ENCODE results near the gene PIP4K2C.
"Not testable (repeated sequence)": the region's sequence is repeated elsewhere in the genome, so short reads cannot be mapped to it uniquely, and the experiment has no call there.

The PIP4K2C gene

DNA sequence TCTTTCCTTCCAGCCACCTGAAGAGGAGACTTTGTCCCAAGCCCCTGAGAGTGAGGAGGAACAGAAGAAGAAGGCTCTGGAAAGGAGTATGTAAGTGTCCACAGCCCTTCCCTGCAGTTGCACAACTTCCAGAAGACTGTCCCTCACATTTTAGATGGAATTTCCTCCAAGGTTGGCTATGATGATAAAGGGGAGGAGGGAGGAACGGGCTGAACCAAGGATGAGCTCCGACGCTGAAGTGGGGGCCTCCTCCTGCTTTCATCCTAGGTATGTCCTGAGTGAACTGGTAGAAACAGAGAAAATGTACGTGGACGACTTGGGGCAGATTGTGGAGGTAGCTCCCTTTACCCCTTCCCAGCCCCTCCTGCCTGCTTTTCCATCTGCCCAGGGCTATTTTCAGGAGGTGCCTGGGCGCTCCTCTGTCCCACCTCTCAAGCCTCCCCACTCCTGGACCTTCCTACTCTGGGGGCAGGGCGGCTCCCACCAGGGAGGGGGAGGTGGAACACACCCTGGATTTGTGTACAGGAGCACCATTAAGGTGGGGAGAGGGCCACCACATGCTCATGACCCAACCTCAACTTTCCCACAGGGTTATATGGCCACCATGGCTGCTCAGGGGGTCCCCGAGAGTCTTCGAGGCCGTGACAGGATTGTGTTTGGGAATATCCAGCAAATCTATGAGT, 22.6 kb downstream of the PIP4K2C start:
- no peak for TF ChIP-seq POLR2A (IDR thresholded peaks at IDR 0.05; ENCODE audit: low read depth, low read length)
- no peak for TF ChIP-seq POLR2AphosphoS5 (IDR thresholded peaks at IDR 0.05; ENCODE audit: low read depth, low read length)
- TF ChIP-seq TAF1 (IDR thresholded peaks at IDR 0.05; ENCODE audit: borderline replicate concordance, low read depth, low read length) = no peak
- no peak for DNase-seq (ENCODE audit: insufficient read length)
- FAIRE-seq = peak; percentile 14

DNA sequence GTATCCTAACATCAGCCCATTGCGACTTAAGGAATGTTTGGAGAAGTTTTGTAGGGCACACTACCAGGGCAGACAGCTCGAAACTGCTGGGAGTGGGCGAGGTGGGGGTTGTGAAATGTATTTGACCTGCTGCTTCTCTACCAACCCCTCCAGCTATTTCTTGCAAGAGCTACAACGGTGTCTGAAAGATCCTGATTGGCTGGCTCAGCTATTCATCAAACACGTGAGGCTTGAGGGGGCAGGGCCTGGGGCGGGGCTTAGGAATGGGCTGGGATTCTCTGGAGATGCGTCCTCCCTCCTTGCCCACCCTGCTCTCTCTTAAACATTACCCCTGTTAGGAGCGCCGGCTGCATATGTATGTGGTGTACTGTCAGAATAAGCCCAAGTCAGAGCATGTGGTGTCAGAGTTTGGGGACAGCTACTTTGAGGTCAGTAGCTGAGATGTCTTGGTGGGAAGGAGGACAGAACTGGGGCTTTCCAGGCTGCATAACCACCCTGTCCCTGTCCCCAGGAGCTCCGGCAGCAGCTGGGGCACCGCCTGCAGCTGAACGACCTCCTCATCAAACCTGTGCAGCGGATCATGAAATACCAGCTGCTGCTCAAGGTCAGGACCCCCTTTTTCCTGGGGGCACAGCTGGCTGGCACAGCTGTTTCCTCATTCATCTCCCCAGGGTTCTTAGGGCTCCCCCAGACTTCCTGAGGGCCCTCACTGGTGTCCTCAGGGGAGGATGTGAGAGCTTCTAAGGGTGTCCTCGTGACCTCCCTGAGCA, 23.4 kb downstream of the PIP4K2C start:
- DNase-seq (ENCODE audit: insufficient read length) (peak; percentile 63), FAIRE-seq (peak; percentile 90)
- TF ChIP-seq POLR2A (IDR thresholded peaks at IDR 0.05; ENCODE audit: low read depth, low read length) (no peak), POLR2AphosphoS5 (IDR thresholded peaks at IDR 0.05; ENCODE audit: low read depth, low read length) (no peak), TAF1 (IDR thresholded peaks at IDR 0.05; ENCODE audit: borderline replicate concordance, low read depth, low read length) (no peak)

DNA sequence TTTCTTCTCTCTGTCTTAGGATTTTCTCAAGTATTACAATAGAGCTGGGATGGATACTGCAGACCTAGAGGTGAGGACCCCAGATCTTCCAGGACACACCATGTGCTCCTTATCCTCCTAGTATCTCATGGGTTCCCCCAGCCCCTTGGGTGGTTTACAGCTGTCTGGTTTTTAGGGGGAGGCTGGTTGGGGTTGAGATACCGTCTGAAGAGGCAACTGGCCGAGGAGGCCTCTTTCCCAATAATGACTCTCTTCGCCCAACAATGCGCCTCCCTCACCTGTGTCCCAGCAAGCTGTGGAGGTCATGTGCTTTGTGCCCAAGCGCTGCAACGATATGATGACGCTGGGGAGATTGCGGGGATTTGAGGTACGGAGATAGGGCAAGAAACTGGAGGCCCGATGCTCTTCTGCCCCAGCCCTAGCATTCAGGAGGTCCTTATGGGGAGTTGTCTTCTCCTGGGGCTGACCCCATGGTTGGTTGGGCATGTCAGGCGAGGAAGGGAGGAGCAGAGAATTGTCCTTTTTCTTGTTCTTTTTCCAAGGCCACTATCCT, 24.0 kb downstream of the PIP4K2C start:
- no peak for FAIRE-seq
- DNase-seq (ENCODE audit: insufficient read length) = no peak
- TF ChIP-seq TAF1 (IDR thresholded peaks at IDR 0.05; ENCODE audit: borderline replicate concordance, low read depth, low read length) = no peak

DNA sequence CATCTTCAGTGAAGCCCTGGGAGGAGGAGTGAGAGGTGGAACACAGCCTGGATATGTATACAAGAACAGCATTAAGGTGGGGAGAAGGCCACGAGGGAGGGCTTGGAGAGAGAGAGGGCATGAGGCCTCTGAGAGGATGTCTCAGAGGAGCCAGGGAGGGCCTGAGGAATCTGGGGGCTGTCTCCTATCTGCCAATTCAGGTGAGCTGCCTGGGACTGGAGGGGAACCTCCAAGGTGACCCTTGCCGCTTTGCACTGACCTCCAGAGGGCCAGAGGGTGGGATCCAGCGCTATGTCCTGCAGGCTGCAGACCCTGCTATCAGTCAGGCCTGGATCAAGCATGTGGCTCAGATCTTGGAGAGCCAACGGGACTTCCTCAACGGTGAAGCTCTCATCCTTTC, 24.6 kb downstream of the PIP4K2C start:
- no peak for DNase-seq (ENCODE audit: insufficient read length)
- no peak for FAIRE-seq
- TF ChIP-seq POLR2AphosphoS5 (IDR thresholded peaks at IDR 0.05; ENCODE audit: low read depth, low read length) = no peak
- TF ChIP-seq POLR2A (IDR thresholded peaks at IDR 0.05; ENCODE audit: low read depth, low read length) = no peak
- no peak for TF ChIP-seq TAF1 (IDR thresholded peaks at IDR 0.05; ENCODE audit: borderline replicate concordance, low read depth, low read length)

DNA sequence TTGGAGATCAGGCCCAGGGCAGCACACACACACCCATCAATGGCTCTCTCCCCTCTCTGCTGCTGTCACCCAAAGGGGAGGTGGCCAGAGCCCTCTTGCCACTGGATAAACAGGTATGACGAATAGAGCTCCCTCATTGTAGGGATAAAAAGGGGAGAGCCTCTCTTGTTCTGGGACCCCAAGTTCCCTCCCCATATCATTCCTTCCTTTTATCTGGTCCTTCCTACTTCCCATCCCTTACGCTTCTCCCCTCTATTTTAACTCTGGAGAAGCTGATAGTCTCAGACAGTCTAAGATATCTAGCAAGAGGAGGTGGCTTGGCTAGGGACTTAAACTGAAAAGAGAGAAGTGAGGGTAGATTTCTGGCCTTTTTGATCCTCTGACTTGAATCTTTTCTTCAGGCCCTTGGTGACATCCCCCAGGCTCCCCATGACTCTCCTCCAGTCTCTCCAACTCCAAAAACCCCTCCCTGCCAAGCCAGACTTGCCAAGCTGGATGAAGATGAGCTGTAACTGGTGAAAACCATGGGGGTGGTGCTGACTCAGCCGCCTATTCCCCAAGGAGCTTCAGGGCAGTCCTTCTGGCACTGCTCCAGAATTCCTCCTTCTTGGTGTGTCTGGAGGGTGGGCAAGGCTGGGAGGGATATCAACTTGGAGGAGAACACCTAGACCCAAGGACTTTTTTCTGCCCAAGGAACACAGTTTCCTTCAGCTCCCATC, 25.6 kb downstream of the PIP4K2C start:
- FAIRE-seq = no peak
- DNase-seq (ENCODE audit: insufficient read length) = no peak
- TF ChIP-seq POLR2A (IDR thresholded peaks at IDR 0.05; ENCODE audit: low read depth, low read length) (no peak), POLR2AphosphoS5 (IDR thresholded peaks at IDR 0.05; ENCODE audit: low read depth, low read length) (no peak), TAF1 (IDR thresholded peaks at IDR 0.05; ENCODE audit: borderline replicate concordance, low read depth, low read length) (no peak)

DNA sequence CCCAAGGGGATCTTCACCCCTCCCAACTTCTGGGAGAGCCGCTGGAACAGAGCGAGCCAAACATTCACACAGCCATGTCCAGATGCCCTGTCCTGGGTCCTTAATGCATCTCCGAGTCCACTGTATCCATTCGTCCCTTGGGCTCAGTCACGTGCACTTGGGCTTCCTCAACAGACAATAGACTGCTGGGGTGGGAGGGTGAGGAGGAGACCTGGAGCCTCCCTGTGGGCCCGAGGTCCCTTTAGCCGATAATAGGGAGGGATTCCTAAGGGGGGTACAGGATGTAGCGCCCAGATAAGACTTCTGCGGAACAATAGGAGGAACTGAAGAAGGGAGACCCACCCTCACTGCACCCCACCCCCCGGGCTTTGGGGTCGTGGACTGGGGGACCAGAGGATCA, 26.9 kb downstream of the PIP4K2C start:
- FAIRE-seq = no peak
- DNase-seq (ENCODE audit: insufficient read length) = no peak
- TF ChIP-seq POLR2AphosphoS5 (IDR thresholded peaks at IDR 0.05; ENCODE audit: low read depth, low read length) = no peak

DNA sequence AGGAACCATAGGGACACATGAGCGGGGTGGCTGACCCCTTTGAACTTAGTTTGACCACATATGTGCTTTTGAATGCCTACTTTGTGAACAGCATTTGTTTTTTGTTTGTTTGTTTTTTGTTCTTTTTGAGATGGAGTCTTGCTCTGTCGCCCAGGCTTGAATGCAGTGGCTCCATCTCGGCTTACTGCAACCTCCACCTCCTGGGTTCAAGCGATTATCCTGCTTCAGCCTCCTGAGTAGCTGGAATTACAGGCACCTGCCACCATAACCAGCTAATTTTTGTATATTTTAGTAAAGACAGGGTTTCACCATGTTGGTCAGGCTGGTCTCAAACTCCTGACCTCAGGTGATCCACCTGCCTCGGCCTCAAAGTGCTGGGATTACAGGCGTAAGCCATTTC, 27.4 kb downstream of the PIP4K2C start:
- not testable (repeated sequence) for DNase-seq (ENCODE audit: insufficient read length); FAIRE-seq

DNA sequence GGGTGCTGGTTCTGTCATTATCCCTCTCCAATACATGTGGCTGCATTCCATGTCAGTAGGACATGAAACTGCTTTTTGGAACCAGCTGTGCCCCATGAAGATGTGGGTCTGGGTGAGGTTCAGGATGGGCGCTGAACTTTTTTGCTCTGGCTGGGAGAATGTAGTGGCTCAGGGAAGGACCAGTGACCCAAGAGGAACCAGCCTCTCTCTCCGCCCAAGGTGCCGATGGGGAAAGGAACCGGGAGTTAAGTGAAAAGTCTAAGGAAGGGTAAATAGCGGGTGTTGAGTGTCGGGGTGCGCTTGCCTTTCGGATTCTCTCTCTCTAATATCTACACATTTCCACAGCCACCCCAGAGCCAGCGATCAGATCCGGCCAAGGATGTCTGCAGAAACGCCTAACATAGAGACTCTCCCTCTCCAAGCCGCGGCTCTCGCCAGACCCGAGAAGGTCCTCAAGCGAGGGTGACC, 28.0 kb downstream of the PIP4K2C start:
- no peak for DNase-seq (ENCODE audit: insufficient read length)
- no peak for TF ChIP-seq POLR2A (IDR thresholded peaks at IDR 0.05; ENCODE audit: low read depth, low read length)
- no peak for TF ChIP-seq POLR2AphosphoS5 (IDR thresholded peaks at IDR 0.05; ENCODE audit: low read depth, low read length)
- no peak for TF ChIP-seq TAF1 (IDR thresholded peaks at IDR 0.05; ENCODE audit: borderline replicate concordance, low read depth, low read length)
- no peak for FAIRE-seq

DNA sequence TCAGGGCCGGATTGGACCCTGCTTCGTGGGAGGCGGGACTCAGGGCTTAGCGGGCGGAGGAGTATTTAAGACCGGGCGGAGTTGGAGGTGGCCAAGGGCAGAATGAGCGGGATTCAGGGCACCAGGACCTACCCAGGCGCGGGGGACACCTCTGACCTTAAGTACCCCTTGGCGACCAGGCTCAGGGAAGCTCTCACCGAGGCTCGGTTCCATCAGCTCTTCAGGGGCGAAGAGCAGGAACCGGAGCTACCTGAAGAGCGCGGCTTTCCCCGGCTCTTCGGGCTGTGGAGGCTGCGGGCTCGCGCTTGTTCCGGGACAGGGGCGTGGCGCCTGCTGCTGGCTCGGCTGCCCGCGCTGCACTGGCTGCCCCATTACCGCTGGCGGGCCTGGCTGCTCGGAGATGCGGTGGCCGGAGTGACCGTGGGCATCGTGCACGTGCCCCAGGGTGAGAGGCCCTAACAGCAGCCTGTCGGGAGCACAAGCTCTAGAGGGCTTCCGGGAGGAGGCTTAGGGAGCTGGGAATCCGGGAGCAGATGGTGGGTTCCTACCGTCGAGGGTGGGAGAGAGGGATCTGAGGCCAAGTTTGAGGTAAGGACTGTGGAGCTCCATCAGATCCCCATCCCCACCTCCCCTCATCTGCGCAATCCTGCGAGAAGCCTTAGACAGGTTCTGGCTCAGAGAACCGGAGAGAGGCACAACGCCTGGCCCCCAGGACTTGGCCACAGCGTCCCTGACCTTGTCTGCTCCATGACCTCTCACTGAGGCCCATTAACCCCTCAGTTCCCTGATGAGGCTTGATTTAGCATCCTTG, 28.6 kb downstream of the PIP4K2C start:
- no peak for FAIRE-seq
- no peak for DNase-seq (ENCODE audit: insufficient read length)
- TF ChIP-seq TAF1 (IDR thresholded peaks at IDR 0.05; ENCODE audit: borderline replicate concordance, low read depth, low read length) (no peak), POLR2AphosphoS5 (IDR thresholded peaks at IDR 0.05; ENCODE audit: low read depth, low read length) (no peak), POLR2A (IDR thresholded peaks at IDR 0.05; ENCODE audit: low read depth, low read length) (no peak)

DNA sequence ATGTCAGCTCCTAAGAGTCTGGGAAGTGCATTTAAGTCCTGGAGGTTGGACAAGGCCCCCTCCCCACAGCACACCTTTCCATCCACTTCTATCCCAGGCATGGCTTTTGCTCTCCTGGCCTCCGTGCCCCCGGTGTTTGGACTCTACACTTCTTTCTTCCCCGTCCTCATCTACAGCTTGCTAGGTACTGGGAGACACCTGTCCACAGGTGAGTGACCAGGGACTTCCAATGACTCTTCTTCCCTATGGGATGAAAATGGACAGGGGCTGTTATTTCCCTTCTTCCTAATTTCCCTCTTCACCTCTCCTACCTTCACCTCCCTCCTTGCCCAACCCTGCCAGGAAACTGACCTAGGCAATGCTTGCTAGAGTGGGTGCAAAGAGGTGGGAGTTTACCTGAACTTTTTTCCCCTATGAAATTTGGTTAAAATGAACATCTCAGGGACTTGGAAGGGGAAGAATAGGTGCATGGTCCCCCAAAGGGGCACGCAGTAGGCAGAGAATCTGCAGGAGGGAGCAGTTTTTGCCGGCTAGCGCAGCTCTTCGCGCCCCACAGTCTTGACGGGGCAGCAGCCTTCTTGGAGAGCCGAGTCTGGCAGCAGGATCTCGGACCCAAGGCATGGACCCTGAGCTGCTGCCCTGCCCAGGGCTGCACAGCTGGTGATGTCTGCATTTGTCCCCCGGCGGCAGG, 29.4 kb downstream of the PIP4K2C start:
- no peak for TF ChIP-seq POLR2A (IDR thresholded peaks at IDR 0.05; ENCODE audit: low read depth, low read length)
- no peak for TF ChIP-seq TAF1 (IDR thresholded peaks at IDR 0.05; ENCODE audit: borderline replicate concordance, low read depth, low read length)
- TF ChIP-seq POLR2AphosphoS5 (IDR thresholded peaks at IDR 0.05; ENCODE audit: low read depth, low read length) = no peak
- FAIRE-seq = no peak
- no peak for DNase-seq (ENCODE audit: insufficient read length)

All from GM12892 (cell line).